ENCODE data around the gene FAM47E.

Gene FAM47E

DNA sequence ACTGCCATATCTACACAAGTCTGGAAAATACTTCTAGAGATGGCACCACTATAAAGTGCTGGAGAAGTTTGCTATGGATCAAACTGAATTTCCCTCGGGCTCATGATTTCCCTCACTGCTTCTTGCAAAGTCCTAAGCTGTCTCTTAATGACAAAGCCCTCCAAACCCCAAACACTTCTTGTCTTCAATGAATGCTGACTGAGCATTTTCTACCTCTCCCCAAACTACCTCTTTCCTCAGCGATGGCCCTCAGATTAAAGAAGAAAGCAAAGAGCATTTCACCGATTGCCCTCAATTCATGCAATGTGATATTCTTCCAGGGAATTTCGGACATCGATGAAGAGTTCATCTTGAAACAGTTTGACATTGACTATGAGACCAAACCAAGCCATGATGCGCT, 19.7 kb downstream of the FAM47E start:
- no peak overlapping the region for H3K9ac ChIP-seq (ENCODE audit: low read depth, low read length)
- H3K79me2 ChIP-seq (ENCODE audit: insufficient read depth, low read length): no peaks in the 10 kb centered on the region
- no peaks in the 10 kb centered on the region for H3K9me3 ChIP-seq (ENCODE audit: insufficient read depth, low read length, severe bottlenecking)
- no peak overlapping the region for H3K4me2 ChIP-seq (ENCODE audit: insufficient read depth, low read length)
- no peaks in the 10 kb centered on the region for H3K36me3 ChIP-seq (ENCODE audit: insufficient read depth, low read length)
- H3K27me3 ChIP-seq (ENCODE audit: insufficient read depth, low read length, poor library complexity): no peaks in the 10 kb centered on the region
- DNase-seq (no peak), ATAC-seq (ENCODE audit: insufficient read depth, low read depth) (no peak)
- TF ChIP-seq, protein P1, sequence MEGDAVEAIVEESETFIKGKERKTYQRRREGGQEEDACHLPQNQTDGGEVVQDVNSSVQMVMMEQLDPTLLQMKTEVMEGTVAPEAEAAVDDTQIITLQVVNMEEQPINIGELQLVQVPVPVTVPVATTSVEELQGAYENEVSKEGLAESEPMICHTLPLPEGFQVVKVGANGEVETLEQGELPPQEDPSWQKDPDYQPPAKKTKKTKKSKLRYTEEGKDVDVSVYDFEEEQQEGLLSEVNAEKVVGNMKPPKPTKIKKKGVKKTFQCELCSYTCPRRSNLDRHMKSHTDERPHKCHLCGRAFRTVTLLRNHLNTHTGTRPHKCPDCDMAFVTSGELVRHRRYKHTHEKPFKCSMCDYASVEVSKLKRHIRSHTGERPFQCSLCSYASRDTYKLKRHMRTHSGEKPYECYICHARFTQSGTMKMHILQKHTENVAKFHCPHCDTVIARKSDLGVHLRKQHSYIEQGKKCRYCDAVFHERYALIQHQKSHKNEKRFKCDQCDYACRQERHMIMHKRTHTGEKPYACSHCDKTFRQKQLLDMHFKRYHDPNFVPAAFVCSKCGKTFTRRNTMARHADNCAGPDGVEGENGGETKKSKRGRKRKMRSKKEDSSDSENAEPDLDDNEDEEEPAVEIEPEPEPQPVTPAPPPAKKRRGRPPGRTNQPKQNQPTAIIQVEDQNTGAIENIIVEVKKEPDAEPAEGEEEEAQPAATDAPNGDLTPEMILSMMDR (IDR thresholded peaks at IDR 0.05; ENCODE audit: borderline replicate concordance, extremely low read depth, low read length, poor library complexity, severe bottlenecking): no peak
- no peak for TF ChIP-seq EZH2 (IDR thresholded peaks at IDR 0.05; ENCODE audit: borderline replicate concordance, low read depth, low read length, severe bottlenecking)
- H2AFZ ChIP-seq (ENCODE audit: low read depth, low read length): no peak overlapping the region
- H3K4me3 ChIP-seq (ENCODE audit: low read depth in 1 of 2, low read length in 2 of 2): no peak overlapping the region
- H4K20me1 ChIP-seq (ENCODE audit: insufficient read depth, low read length): no peaks in the 10 kb centered on the region
- no peak overlapping the region for H3K27ac ChIP-seq (ENCODE audit: low read length)
- H3K4me1 ChIP-seq (ENCODE audit: insufficient read depth, low read length): no peaks in the 10 kb centered on the region

DNA sequence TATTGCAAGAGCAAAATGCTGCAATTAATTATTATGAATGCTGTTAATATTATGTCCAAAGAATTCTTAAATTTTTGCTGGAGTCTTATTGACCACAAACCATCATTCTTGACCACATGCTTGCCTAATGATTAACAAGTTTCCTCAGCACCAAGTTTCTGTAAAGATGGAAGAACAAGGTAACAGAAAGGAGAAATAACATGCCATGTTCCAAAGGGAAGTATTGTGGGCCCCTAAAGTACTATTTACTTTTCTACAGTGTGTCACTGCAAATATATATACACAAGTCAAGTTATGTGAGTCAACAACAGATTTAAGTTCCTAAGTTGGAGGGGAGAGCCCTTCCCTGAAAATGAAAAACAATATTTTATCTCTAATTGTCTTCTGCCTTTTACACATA, 20.6 kb downstream of the FAM47E start:
- TF ChIP-seq, protein P1 (IDR thresholded peaks at IDR 0.05; ENCODE audit: borderline replicate concordance, extremely low read depth, low read length, poor library complexity, severe bottlenecking): no peak
- no peak for TF ChIP-seq EZH2 (IDR thresholded peaks at IDR 0.05; ENCODE audit: borderline replicate concordance, low read depth, low read length, severe bottlenecking)
- no peak overlapping the region for H3K4me3 ChIP-seq (ENCODE audit: low read depth in 1 of 2, low read length in 2 of 2)
- no peaks in the 10 kb centered on the region for H3K36me3 ChIP-seq (ENCODE audit: insufficient read depth, low read length)
- no peak overlapping the region for H3K27ac ChIP-seq (ENCODE audit: low read length)
- H3K27me3 ChIP-seq (ENCODE audit: insufficient read depth, low read length, poor library complexity): no peaks in the 10 kb centered on the region
- no peak overlapping the region for H3K4me2 ChIP-seq (ENCODE audit: insufficient read depth, low read length)
- no peaks in the 10 kb centered on the region for H3K9me3 ChIP-seq (ENCODE audit: insufficient read depth, low read length, severe bottlenecking)
- no peaks in the 10 kb centered on the region for H4K20me1 ChIP-seq (ENCODE audit: insufficient read depth, low read length)
- no peaks in the 10 kb centered on the region for H3K79me2 ChIP-seq (ENCODE audit: insufficient read depth, low read length)
- H3K9ac ChIP-seq (ENCODE audit: low read depth, low read length): no peak overlapping the region
- DNase-seq: no peak
- H2AFZ ChIP-seq (ENCODE audit: low read depth, low read length): no peak overlapping the region
- ATAC-seq (ENCODE audit: insufficient read depth, low read depth): no peak
- H3K4me1 ChIP-seq (ENCODE audit: insufficient read depth, low read length): no peaks in the 10 kb centered on the region

DNA sequence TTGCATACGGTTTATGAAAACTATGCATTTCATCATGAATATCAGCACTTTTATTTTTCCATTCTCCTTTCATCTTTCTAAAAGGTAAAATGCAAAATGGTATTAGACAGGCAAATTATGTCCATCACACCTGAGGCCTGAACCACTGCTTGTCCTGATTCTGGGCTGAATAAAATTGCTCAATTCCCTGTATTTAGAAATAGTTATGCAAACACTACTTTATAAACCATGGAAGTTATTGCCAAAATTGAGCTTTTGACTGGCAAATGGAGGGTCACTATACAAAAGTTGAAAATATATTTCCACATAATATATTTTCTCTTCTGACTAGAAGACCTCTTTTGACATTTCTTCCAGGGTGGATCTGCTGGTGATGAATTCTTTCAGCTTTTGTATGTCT, 21.1 kb downstream of the FAM47E start:
- Histone ChIP-seq H3K4me3 (ENCODE audit: low read depth in 1 of 2, low read length in 2 of 2) (no peak overlapping the region), H3K36me3 (ENCODE audit: insufficient read depth, low read length) (no peaks in the 10 kb centered on the region), H3K27ac (ENCODE audit: low read length) (no peak overlapping the region), H4K20me1 (ENCODE audit: insufficient read depth, low read length) (no peaks in the 10 kb centered on the region), H3K9ac (ENCODE audit: low read depth, low read length) (no peak overlapping the region), H3K27me3 (ENCODE audit: insufficient read depth, low read length, poor library complexity) (no peaks in the 10 kb centered on the region), H3K9me3 (ENCODE audit: insufficient read depth, low read length, severe bottlenecking) (no peaks in the 10 kb centered on the region), H3K4me2 (ENCODE audit: insufficient read depth, low read length) (no peak overlapping the region), H2AFZ (ENCODE audit: low read depth, low read length) (no peak overlapping the region), H3K4me1 (ENCODE audit: insufficient read depth, low read length) (no peaks in the 10 kb centered on the region), H3K79me2 (ENCODE audit: insufficient read depth, low read length) (no peaks in the 10 kb centered on the region)
- ATAC-seq (ENCODE audit: insufficient read depth, low read depth) (no peak), DNase-seq (no peak)
- TF ChIP-seq, protein P1 (IDR thresholded peaks at IDR 0.05; ENCODE audit: borderline replicate concordance, extremely low read depth, low read length, poor library complexity, severe bottlenecking): no peak
- no peak for TF ChIP-seq EZH2 (IDR thresholded peaks at IDR 0.05; ENCODE audit: borderline replicate concordance, low read depth, low read length, severe bottlenecking)

DNA sequence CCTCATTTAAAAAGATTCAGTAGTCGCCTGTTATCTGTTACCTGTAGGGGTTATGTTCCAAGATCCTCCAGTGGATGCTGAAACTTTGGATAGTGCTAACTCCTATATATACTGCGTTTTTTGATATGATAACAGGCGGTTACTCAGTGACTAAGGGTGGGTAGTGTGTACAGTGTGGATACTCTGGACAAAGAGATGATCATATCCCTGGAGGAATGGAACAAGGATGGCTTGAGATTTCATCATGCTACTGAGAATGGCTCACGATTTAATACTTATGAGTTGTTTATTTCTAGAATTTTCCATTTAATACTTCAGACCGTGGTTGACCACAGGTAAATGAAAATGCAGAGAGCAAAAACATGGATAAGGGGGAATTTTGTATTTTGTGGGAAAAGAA, 21.5 kb downstream of the FAM47E start:
- no peak overlapping the region for H3K9ac ChIP-seq (ENCODE audit: low read depth, low read length)
- no peak for TF ChIP-seq EZH2 (IDR thresholded peaks at IDR 0.05; ENCODE audit: borderline replicate concordance, low read depth, low read length, severe bottlenecking)
- TF ChIP-seq, protein P1 (IDR thresholded peaks at IDR 0.05; ENCODE audit: borderline replicate concordance, extremely low read depth, low read length, poor library complexity, severe bottlenecking): no peak
- no peaks in the 10 kb centered on the region for H3K36me3 ChIP-seq (ENCODE audit: insufficient read depth, low read length)
- H2AFZ ChIP-seq (ENCODE audit: low read depth, low read length): no peak overlapping the region
- no peak overlapping the region for H3K4me3 ChIP-seq (ENCODE audit: low read depth in 1 of 2, low read length in 2 of 2)
- no peak overlapping the region for H3K27ac ChIP-seq (ENCODE audit: low read length)
- H4K20me1 ChIP-seq (ENCODE audit: insufficient read depth, low read length): no peaks in the 10 kb centered on the region
- no peak for DNase-seq
- H3K27me3 ChIP-seq (ENCODE audit: insufficient read depth, low read length, poor library complexity): no peaks in the 10 kb centered on the region
- no peaks in the 10 kb centered on the region for H3K79me2 ChIP-seq (ENCODE audit: insufficient read depth, low read length)
- no peak for ATAC-seq (ENCODE audit: insufficient read depth, low read depth)
- H3K4me1 ChIP-seq (ENCODE audit: insufficient read depth, low read length): no peaks in the 10 kb centered on the region
- no peaks in the 10 kb centered on the region for H3K9me3 ChIP-seq (ENCODE audit: insufficient read depth, low read length, severe bottlenecking)
- H3K4me2 ChIP-seq (ENCODE audit: insufficient read depth, low read length): no peak overlapping the region

Data from DND-41 (cell line).